Neural progenitor cell (in vitro differentiated cells): ENCODE results near the gene GRM2. TPM values are rescaled to one million over a fixed set of nuclear protein-coding genes. Genes with fewer than 3 reads are reported as not detected.

Experiments used
- DNase-seq: peaks from one replicate; pipeline ENCODE4 v3.0.0-alpha.2; 2016; ENCODE audit warnings: low spot score
- H2AFZ ChIP-seq: fragments of 200-600 bp; sonication (generic); replicated peaks from 2 replicates; pipeline ENCODE4 v1.6.1; 2016; ENCODE audit warnings: antibody characterized with exemption
- H3F3A ChIP-seq: fragments of 200-600 bp; sonication (generic); 2 replicates; pipeline ENCODE4 v1.6.1; 2016; ENCODE audit warnings: antibody characterized with exemption, low read depth
- H3K27ac ChIP-seq: fragments of 200-600 bp; sonication (generic); 2 replicates; pipeline ENCODE4 v1.5.1; 2016; ENCODE audit warnings: mild to moderate bottlenecking
- H3K27me3 ChIP-seq: fragments of 200-600 bp; sonication (generic); 2 replicates; pipeline ENCODE4 v1.6.1; 2016; ENCODE audit warnings: mild to moderate bottlenecking, moderate library complexity
- H3K36me3 ChIP-seq: fragments of 200-600 bp; sonication (generic); 2 replicates; pipeline ENCODE4 v1.5.1; 2016
- H3K4me1 ChIP-seq: fragments of 200-600 bp; sonication (generic); 2 replicates; pipeline ENCODE4 v1.6.1; 2016; ENCODE audit warnings: mixed run types
- H3K4me2 ChIP-seq: fragments of 200-600 bp; sonication (generic); 2 replicates; pipeline ENCODE4 v1.6.1; 2016
- H3K4me3 ChIP-seq: fragments of 200-600 bp; sonication (generic); 2 replicates; pipeline ENCODE4 v1.5.1; 2016
- H3K79me2 ChIP-seq: fragments of 200-600 bp; sonication (generic); 2 replicates; pipeline ENCODE4 v1.6.1; 2016; ENCODE audit warnings: low read depth
- H3K9ac ChIP-seq: fragments of 200-600 bp; sonication (generic); 2 replicates; pipeline ENCODE4 v1.6.1; 2016
- H3K9me3 ChIP-seq: fragments of 200-600 bp; sonication (generic); 2 replicates; pipeline ENCODE4 v1.5.1; 2016; ENCODE audit warnings: low read depth
- H4K20me1 ChIP-seq: fragments of 200-600 bp; sonication (generic); 2 replicates; pipeline ENCODE4 v1.6.1; 2016; ENCODE audit warnings: low read depth
- H3K27ac Mint-ChIP-seq: 3 replicates; pipeline ENCODE4 v1.8.0; 2021; ENCODE audit warnings: mixed read lengths
- H3K27me3 Mint-ChIP-seq: 2 replicates; pipeline ENCODE4 v1.8.0; 2022; ENCODE audit warnings: low read depth, mild to moderate bottlenecking, inconsistent platforms, moderate library complexity, mixed read lengths; ENCODE audit not compliant: insufficient read depth
- H3K36me3 Mint-ChIP-seq: 3 replicates; pipeline ENCODE4 v1.8.0; 2021; ENCODE audit warnings: mixed read lengths
- H3K4me1 Mint-ChIP-seq: 3 replicates; pipeline ENCODE4 v1.8.0; 2021; ENCODE audit warnings: mixed read lengths
- H3K4me3 Mint-ChIP-seq: 3 replicates; pipeline ENCODE4 v1.8.0; 2021; ENCODE audit warnings: mild to moderate bottlenecking, moderate library complexity, mixed read lengths
- H3K9me3 Mint-ChIP-seq: 3 replicates; pipeline ENCODE4 v1.8.0; 2020; ENCODE audit warnings: mixed read lengths
- CTCF ChIP-seq: fragments of 200-600 bp; sonication (generic); IDR thresholded peaks from 2 replicates; pipeline ENCODE4 v1.5.1; 2017; ENCODE audit warnings: antibody characterized with exemption, mild to moderate bottlenecking
- EZH2 ChIP-seq: fragments of 200-600 bp; sonication (generic); IDR thresholded peaks from 2 replicates; pipeline ENCODE4 v1.6.1; 2017; ENCODE audit warnings: antibody characterized with exemption, mild to moderate bottlenecking, moderate library complexity
- EZH2phosphoT487 ChIP-seq: fragments of 200-600 bp; sonication (generic); IDR thresholded peaks from 2 replicates; pipeline ENCODE4 v1.6.1; 2017; ENCODE audit warnings: antibody characterized with exemption
- total RNA-seq: library from RNA; depleted of rRNA; stranded (reverse); fragments of >200 nt; gene quantifications from 2 replicates; pipeline ENCODE4 v1.2.3, GENCODE V29; 2015; ENCODE audit warnings: low replicate concordance

Gene GRM2
- total RNA-seq, 1 donor from 2014 or later: 1.9 TPM

GRCh38 chr3:51718547-51719409, 11.9 kb downstream of the GRM2 start:
- no peaks in the 10 kb centered on the region for H3K27me3 ChIP-seq
- DNase-seq: peak; percentile 91
- Mint-ChIP-seq H3K27me3 (peaks cover 9% of the 10 kb centered on the region), H3K4me1 (peaks cover 11% of the 10 kb centered on the region), H3K9me3 (no peaks in the 10 kb centered on the region), H3K4me3 (no peak overlapping the region), H3K27ac (no peak overlapping the region), H3K36me3 (no peaks in the 10 kb centered on the region)
- no peaks in the 10 kb centered on the region for H4K20me1 ChIP-seq
- no peak overlapping the region for H2AFZ ChIP-seq
- H3K4me3 ChIP-seq: no peak overlapping the region
- no peaks in the 10 kb centered on the region for H3K4me1 ChIP-seq
- H3K4me2 ChIP-seq: no peak overlapping the region
- no peaks in the 10 kb centered on the region for H3K9me3 ChIP-seq
- H3K36me3 ChIP-seq: no peaks in the 10 kb centered on the region
- H3K79me2 ChIP-seq: no peaks in the 10 kb centered on the region
- no peak overlapping the region for H3K27ac ChIP-seq
- H3F3A ChIP-seq: no peaks in the 10 kb centered on the region
- no peak for TF ChIP-seq EZH2
- no peak for TF ChIP-seq EZH2phosphoT487
- TF ChIP-seq CTCF: peak; percentile 83
- no peak overlapping the region for H3K9ac ChIP-seq

GRCh38 chr3:51719410-51720025, 12.7 kb downstream of the GRM2 start:
- Histone ChIP-seq H3K36me3 (no peaks in the 10 kb centered on the region), H3K4me1 (no peaks in the 10 kb centered on the region), H3K9me3 (no peaks in the 10 kb centered on the region), H3K27ac (no peak overlapping the region), H2AFZ (no peak overlapping the region), H4K20me1 (no peaks in the 10 kb centered on the region), H3K27me3 (no peaks in the 10 kb centered on the region), H3K9ac (no peak overlapping the region), H3K4me2 (no peak overlapping the region), H3F3A (no peaks in the 10 kb centered on the region), H3K79me2 (no peaks in the 10 kb centered on the region), H3K4me3 (no peak overlapping the region)
- H3K9me3 Mint-ChIP-seq: no peaks in the 10 kb centered on the region
- peaks cover 5% of the 10 kb centered on the region for H3K27me3 Mint-ChIP-seq
- no peak for DNase-seq
- no peak overlapping the region for H3K4me3 Mint-ChIP-seq
- no peak overlapping the region for H3K27ac Mint-ChIP-seq
- no peak for TF ChIP-seq EZH2
- TF ChIP-seq CTCF: no peak
- TF ChIP-seq EZH2phosphoT487: no peak
- H3K4me1 Mint-ChIP-seq: peaks cover 9% of the 10 kb centered on the region
- no peaks in the 10 kb centered on the region for H3K36me3 Mint-ChIP-seq

GRCh38 chr3:51720292-51721061, 13.6 kb downstream of the GRM2 start:
- no peaks in the 10 kb centered on the region for H3K27me3 ChIP-seq
- H3K36me3 Mint-ChIP-seq: no peaks in the 10 kb centered on the region
- no peaks in the 10 kb centered on the region for H4K20me1 ChIP-seq
- H3K27ac ChIP-seq: no peak overlapping the region
- no peak overlapping the region for H3K9ac ChIP-seq
- no peak overlapping the region for H3K4me3 ChIP-seq
- no peaks in the 10 kb centered on the region for H3K9me3 ChIP-seq
- no peaks in the 10 kb centered on the region for H3F3A ChIP-seq
- no peak overlapping the region for H2AFZ ChIP-seq
- no peak overlapping the region for H3K4me2 ChIP-seq
- no peaks in the 10 kb centered on the region for H3K79me2 ChIP-seq
- H3K27me3 Mint-ChIP-seq: peaks cover 5% of the 10 kb centered on the region
- no peak overlapping the region for H3K4me3 Mint-ChIP-seq
- no peaks in the 10 kb centered on the region for H3K4me1 ChIP-seq
- H3K27ac Mint-ChIP-seq: no peak overlapping the region
- H3K4me1 Mint-ChIP-seq: peaks cover 9% of the 10 kb centered on the region
- DNase-seq: no peak
- no peaks in the 10 kb centered on the region for H3K9me3 Mint-ChIP-seq
- TF ChIP-seq EZH2phosphoT487: no peak
- TF ChIP-seq EZH2: no peak
- TF ChIP-seq CTCF: no peak
- no peaks in the 10 kb centered on the region for H3K36me3 ChIP-seq
